Liver (tissue), 9 donors: ENCODE data around the gene CDH13. TPM values are rescaled to one million over a fixed set of nuclear protein-coding genes. Genes with fewer than 3 reads are reported as not detected.

ENCODE experiments used
- DNase-seq: peaks from one replicate; pipeline ENCODE4 v3.0.0-alpha.2; 2017; ENCODE audit warnings: low spot score
- H3K27ac ChIP-seq, 2 donors: one replicate each; pipeline ENCODE4 v1.7.0; 2013; ENCODE audit warnings: inconsistent platforms in 2 of 2, low read length in 2 of 2, control low read depth in 1 of 2, low read depth in 1 of 2, mild to moderate bottlenecking in 1 of 2
- H3K27me3 ChIP-seq, 4 donors: one replicate each; pipeline versions ENCODE4 v1.6.1 to v1.7.0; 2013; ENCODE audit warnings: low read length in 3 of 4, inconsistent platforms in 1 of 4, mild to moderate bottlenecking in 1 of 4, moderate library complexity in 1 of 4; ENCODE audit not compliant: control insufficient read depth in 4 of 4, insufficient read depth in 4 of 4
- H3K36me3 ChIP-seq, 4 donors: one replicate each; pipeline versions ENCODE4 v1.6.1 to v1.7.0; 2013; ENCODE audit warnings: low read length in 3 of 4, mild to moderate bottlenecking in 3 of 4, low read depth in 1 of 4, moderate library complexity in 1 of 4; ENCODE audit not compliant: control insufficient read depth in 4 of 4, insufficient read depth in 3 of 4
- H3K4me1 ChIP-seq, 4 donors: one replicate each; pipeline versions ENCODE4 v1.6.1 to v1.7.0; 2013; ENCODE audit warnings: low read length in 3 of 4, mild to moderate bottlenecking in 3 of 4, moderate library complexity in 1 of 4; ENCODE audit not compliant: control insufficient read depth in 4 of 4, insufficient read depth in 4 of 4
- H3K4me3 ChIP-seq, 3 donors: one replicate each; pipeline versions ENCODE4 v1.6.1 to v1.7.0; 2013; ENCODE audit warnings: low read length in 3 of 3, control low read depth in 1 of 3, low read depth in 1 of 3, mild to moderate bottlenecking in 1 of 3
- H3K9ac ChIP-seq, 2 donors: one replicate each; pipeline ENCODE4 v1.7.0; 2013; ENCODE audit warnings: low read length in 2 of 2, mild to moderate bottlenecking in 2 of 2, moderate library complexity in 2 of 2, control low read depth in 1 of 2, low read depth in 1 of 2
- H3K9me3 ChIP-seq, 4 donors: one replicate each; pipeline versions ENCODE4 v1.6.1 to v1.7.0; 2013; ENCODE audit warnings: low read length in 3 of 4; ENCODE audit not compliant: control insufficient read depth in 4 of 4
- CTCF ChIP-seq: fragments of 150-350 bp; IDR thresholded peaks from 2 replicates; pipeline ENCODE4 v1.5.1; 2017; ENCODE audit warnings: improper control_type of control experiment, low read depth, low read length; ENCODE audit not compliant: missing input control
- EGR1 ChIP-seq, 2 donors: IDR thresholded peaks; 2 replicates each; pipeline ENCODE4 v1.6.1; 2016 to 2018; ENCODE audit warnings: antibody characterized with exemption in 2 of 2, low read depth in 2 of 2
- FOXA1 ChIP-seq: IDR thresholded peaks from 2 replicates; pipeline ENCODE4 v1.6.1; 2016; ENCODE audit warnings: antibody characterized with exemption
- FOXA2 ChIP-seq: IDR thresholded peaks from 2 replicates; pipeline ENCODE4 v1.6.1; 2016; ENCODE audit warnings: antibody characterized with exemption
- GABPA ChIP-seq, 2 donors: IDR thresholded peaks in 1 of 2; conservative IDR thresholded peaks in 1 of 2; 2 replicates each; pipeline ENCODE4 v1.6.1; 2016; ENCODE audit warnings: antibody characterized with exemption in 2 of 2, mild to moderate bottlenecking in 1 of 2, moderate library complexity in 1 of 2
- HNF4A ChIP-seq, 2 donors: conservative IDR thresholded peaks; 2 replicates each; pipeline ENCODE4 v1.6.1; 2016; ENCODE audit warnings: antibody characterized with exemption in 2 of 2, mild to moderate bottlenecking in 2 of 2
- HNF4G ChIP-seq: IDR thresholded peaks from 2 replicates; pipeline ENCODE4 v1.6.1; 2016; ENCODE audit warnings: antibody characterized with exemption
- JUND ChIP-seq, 2 donors: IDR thresholded peaks; 2 replicates each; pipeline ENCODE4 v1.6.1; 2016; ENCODE audit warnings: antibody characterized with exemption in 2 of 2
- NR2F2 ChIP-seq: IDR thresholded peaks from 2 replicates; pipeline ENCODE4 v1.6.1; 2016; ENCODE audit warnings: antibody characterized with exemption
- RAD21 ChIP-seq, 2 donors: IDR thresholded peaks; 2 replicates each; pipeline ENCODE4 v1.6.1; 2016; ENCODE audit warnings: antibody characterized with exemption in 2 of 2, mild to moderate bottlenecking in 2 of 2
- REST ChIP-seq: IDR thresholded peaks from 2 replicates; pipeline ENCODE4 v1.6.1; 2016; ENCODE audit warnings: antibody characterized with exemption, mild to moderate bottlenecking
- RXRA ChIP-seq, 2 donors: IDR thresholded peaks; 2 replicates each; pipeline ENCODE4 v1.6.1; 2017 to 2018; ENCODE audit warnings: antibody characterized with exemption in 2 of 2, mild to moderate bottlenecking in 1 of 2
- SP1 ChIP-seq: IDR thresholded peaks from 2 replicates; pipeline ENCODE4 v1.6.1; 2018; ENCODE audit warnings: antibody characterized with exemption, mild to moderate bottlenecking
- TAF1 ChIP-seq: conservative IDR thresholded peaks from 2 replicates; pipeline ENCODE4 v1.6.1; 2016; ENCODE audit warnings: antibody characterized with exemption, mild to moderate bottlenecking
- YY1 ChIP-seq: IDR thresholded peaks from 2 replicates; pipeline ENCODE4 v1.6.1; 2016; ENCODE audit warnings: antibody characterized with exemption, mild to moderate bottlenecking
- WGBS: extraction: QIAGEN DNeasy Blood & Tissue Kit; methylation state at CpG from one replicate; pipeline ENCODE4 v1.1.7; 2013; 5-methylcytosine and 5-hydroxymethylcytosine counted together
- polyA plus RNA-seq, 2 donors: library from polyadenylated mRNA; stranded (reverse) in 1 of 2; unstranded in 1 of 2; fragments of 200-250 nt in 1 of 2; fragments of >200 nt in 1 of 2; fragmentation: Nextera tagmentation in 1 of 2; extraction: Ambion mirVana in 1 of 2; gene quantifications; one replicate each; pipeline versions ENCODE4 v1.2.1 to v1.2.3, GENCODE V29; 2013 to 2015
- total RNA-seq, 2 donors: library from RNA; depleted of rRNA; stranded (reverse); fragments of >200 nt; gene quantifications; one replicate each; pipeline ENCODE4 v1.2.3, GENCODE V29; 2014
- TF ChIP-seq, protein P1 (sequence below): IDR thresholded peaks from 2 replicates; pipeline ENCODE4 v1.6.1; 2016; ENCODE audit warnings: antibody characterized with exemption
- TF ChIP-seq, protein P2 (sequence below): IDR thresholded peaks from 2 replicates; pipeline ENCODE4 v1.6.1; 2016; ENCODE audit warnings: antibody characterized with exemption
- TF ChIP-seq, protein P3 (sequence below): IDR thresholded peaks from 2 replicates; pipeline ENCODE4 v1.6.1; 2016; ENCODE audit warnings: antibody characterized with exemption
- donor health status: healthy.
- donor health status: healthy.
- donor health status: healthy.
- donor health status: healthy.
- donor health status: healthy.

Gene CDH13
- total and polyA plus RNA-seq, 4 donors = 0.21 to 1.5 (median 0.58) TPM

DNA sequence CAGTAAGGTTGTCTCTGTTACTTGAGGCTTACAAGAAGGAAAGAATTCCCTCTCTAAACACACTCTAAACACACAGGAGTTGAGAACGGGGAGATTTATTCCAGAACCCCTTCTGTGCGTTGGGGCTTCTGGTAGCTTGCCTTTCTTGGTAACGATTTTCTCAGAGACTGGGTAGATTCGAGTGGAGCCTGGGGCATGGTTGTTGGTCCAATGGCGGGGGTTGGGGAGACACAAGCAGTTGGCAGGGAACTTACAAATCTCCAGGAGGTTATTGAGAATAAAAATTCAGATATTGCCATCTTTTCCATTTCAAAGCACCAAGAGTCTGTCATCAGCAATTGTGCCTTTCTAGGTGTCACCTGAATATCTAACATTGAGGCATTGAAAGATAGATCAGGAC is 251.7 kb downstream of the CDH13 start:
- no peaks in the 10 kb centered on the region for H3K4me1 ChIP-seq
- no peak overlapping the region for H3K9ac ChIP-seq
- H3K27me3 ChIP-seq = peaks cover 0 to 4% (median 0%) of the 10 kb centered on the region in 4 donors
- TF ChIP-seq HNF4A (conservative IDR thresholded peaks at IDR 0.05) (no peak), CTCF (no peak), FOXA1 (no peak), RXRA (IDR thresholded peaks at IDR 0.05) (no peak), GABPA (IDR thresholded peaks at IDR 0.05 in 1 of 2, conservative IDR thresholded peaks at IDR 0.05 in 1 of 2) (no peak), YY1 (no peak), JUND (IDR thresholded peaks at IDR 0.05) (no peak), TAF1 (no peak), SP1 (no peak), FOXA2 (no peak)
- no peaks in the 10 kb centered on the region for H3K9me3 ChIP-seq
- H3K4me3 ChIP-seq = no peak overlapping the region
- no peaks in the 10 kb centered on the region for H3K36me3 ChIP-seq
- no peak for DNase-seq
- WGBS = 66% methylated on average over 5 of the region's 5 CpGs
- H3K27ac ChIP-seq = no peak overlapping the region

- no peaks in the 10 kb centered on the region for H3K4me1 ChIP-seq
- H3K36me3 ChIP-seq = no peaks in the 10 kb centered on the region
- 88% methylated on average over 4 of the region's 4 CpGs for WGBS
- H3K9ac ChIP-seq = no peak overlapping the region
- TF ChIP-seq YY1 (no peak), RAD21 (IDR thresholded peaks at IDR 0.05) (no peak), HNF4G (no peak), FOXA2 (no peak), RXRA (IDR thresholded peaks at IDR 0.05) (no peak), REST (no peak), NR2F2 (no peak), EGR1 (IDR thresholded peaks at IDR 0.05; ENCODE audit: low read depth in 2 of 2) (no peak), FOXA1 (no peak), SP1 (no peak), JUND (IDR thresholded peaks at IDR 0.05) (no peak), GABPA (IDR thresholded peaks at IDR 0.05 in 1 of 2, conservative IDR thresholded peaks at IDR 0.05 in 1 of 2) (no peak), HNF4A (conservative IDR thresholded peaks at IDR 0.05) (no peak), CTCF (no peak), TAF1 (no peak)
- TF ChIP-seq, protein P1, sequence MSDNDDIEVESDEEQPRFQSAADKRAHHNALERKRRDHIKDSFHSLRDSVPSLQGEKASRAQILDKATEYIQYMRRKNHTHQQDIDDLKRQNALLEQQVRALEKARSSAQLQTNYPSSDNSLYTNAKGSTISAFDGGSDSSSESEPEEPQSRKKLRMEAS = no peak
- TF ChIP-seq, protein P2, sequence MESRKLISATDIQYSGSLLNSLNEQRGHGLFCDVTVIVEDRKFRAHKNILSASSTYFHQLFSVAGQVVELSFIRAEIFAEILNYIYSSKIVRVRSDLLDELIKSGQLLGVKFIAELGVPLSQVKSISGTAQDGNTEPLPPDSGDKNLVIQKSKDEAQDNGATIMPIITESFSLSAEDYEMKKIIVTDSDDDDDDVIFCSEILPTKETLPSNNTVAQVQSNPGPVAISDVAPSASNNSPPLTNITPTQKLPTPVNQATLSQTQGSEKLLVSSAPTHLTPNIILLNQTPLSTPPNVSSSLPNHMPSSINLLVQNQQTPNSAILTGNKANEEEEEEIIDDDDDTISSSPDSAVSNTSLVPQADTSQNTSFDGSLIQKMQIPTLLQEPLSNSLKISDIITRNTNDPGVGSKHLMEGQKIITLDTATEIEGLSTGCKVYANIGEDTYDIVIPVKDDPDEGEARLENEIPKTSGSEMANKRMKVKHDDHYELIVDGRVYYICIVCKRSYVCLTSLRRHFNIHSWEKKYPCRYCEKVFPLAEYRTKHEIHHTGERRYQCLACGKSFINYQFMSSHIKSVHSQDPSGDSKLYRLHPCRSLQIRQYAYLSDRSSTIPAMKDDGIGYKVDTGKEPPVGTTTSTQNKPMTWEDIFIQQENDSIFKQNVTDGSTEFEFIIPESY = no peak
- TF ChIP-seq, protein P3, sequence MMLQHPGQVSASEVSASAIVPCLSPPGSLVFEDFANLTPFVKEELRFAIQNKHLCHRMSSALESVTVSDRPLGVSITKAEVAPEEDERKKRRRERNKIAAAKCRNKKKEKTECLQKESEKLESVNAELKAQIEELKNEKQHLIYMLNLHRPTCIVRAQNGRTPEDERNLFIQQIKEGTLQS = no peak
- H3K4me3 ChIP-seq = no peak overlapping the region
- H3K9me3 ChIP-seq = no peaks in the 10 kb centered on the region
- H3K27ac ChIP-seq = no peak overlapping the region
- H3K27me3 ChIP-seq = peaks cover 0 to 5% (median 0%) of the 10 kb centered on the region in 4 donors
- no peak for DNase-seq
These were observed 253.6 kb downstream of the CDH13 start for GRCh38 chr16:82880346-82880745.
